22Rv1 (cell line): ENCODE data around the gene ATP5PO.

ENCODE experiments used
- ZFX ChIP-seq: fragments of 450-650 bp; IDR thresholded peaks from 2 replicates; pipeline ENCODE4 v1.6.1; 2017; ENCODE audit warnings: antibody characterized with exemption, borderline replicate concordance
- TF ChIP-seq, protein P1 (sequence below): fragments of 450-650 bp; IDR thresholded peaks from 2 replicates; pipeline ENCODE4 v1.5.1; 2017; ENCODE audit warnings: mild to moderate bottlenecking

DNA sequence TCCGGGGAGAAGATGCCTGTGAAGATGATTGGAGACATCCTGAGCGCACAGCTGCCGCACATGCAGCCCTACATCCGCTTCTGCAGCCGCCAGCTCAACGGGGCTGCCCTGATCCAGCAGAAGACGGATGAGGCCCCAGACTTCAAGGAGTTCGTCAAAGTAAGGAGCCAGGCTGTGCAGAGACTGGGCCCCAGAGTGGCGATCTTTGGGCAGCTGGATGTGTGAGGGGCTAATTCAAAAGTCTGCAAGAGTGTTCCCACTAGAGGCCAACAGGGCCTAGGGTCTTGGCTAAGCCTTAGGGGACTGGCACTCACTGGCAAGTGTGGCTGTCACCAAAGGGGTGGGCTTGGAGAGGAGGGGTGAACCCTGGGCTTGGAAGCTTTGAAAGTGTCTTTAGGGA lies 50.4 kb downstream of the ATP5PO start:
- TF ChIP-seq, protein P1, sequence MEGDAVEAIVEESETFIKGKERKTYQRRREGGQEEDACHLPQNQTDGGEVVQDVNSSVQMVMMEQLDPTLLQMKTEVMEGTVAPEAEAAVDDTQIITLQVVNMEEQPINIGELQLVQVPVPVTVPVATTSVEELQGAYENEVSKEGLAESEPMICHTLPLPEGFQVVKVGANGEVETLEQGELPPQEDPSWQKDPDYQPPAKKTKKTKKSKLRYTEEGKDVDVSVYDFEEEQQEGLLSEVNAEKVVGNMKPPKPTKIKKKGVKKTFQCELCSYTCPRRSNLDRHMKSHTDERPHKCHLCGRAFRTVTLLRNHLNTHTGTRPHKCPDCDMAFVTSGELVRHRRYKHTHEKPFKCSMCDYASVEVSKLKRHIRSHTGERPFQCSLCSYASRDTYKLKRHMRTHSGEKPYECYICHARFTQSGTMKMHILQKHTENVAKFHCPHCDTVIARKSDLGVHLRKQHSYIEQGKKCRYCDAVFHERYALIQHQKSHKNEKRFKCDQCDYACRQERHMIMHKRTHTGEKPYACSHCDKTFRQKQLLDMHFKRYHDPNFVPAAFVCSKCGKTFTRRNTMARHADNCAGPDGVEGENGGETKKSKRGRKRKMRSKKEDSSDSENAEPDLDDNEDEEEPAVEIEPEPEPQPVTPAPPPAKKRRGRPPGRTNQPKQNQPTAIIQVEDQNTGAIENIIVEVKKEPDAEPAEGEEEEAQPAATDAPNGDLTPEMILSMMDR: no peak
- no peak for TF ChIP-seq ZFX
